Measurements from ENCODE around the gene NR1D2. TPM values are rescaled to one million over a fixed set of nuclear protein-coding genes. Genes with fewer than 3 reads are reported as not detected.

Gene NR1D2
- total RNA-seq, 1 experiment from 2014 or later: 24.0 TPM

DNA sequence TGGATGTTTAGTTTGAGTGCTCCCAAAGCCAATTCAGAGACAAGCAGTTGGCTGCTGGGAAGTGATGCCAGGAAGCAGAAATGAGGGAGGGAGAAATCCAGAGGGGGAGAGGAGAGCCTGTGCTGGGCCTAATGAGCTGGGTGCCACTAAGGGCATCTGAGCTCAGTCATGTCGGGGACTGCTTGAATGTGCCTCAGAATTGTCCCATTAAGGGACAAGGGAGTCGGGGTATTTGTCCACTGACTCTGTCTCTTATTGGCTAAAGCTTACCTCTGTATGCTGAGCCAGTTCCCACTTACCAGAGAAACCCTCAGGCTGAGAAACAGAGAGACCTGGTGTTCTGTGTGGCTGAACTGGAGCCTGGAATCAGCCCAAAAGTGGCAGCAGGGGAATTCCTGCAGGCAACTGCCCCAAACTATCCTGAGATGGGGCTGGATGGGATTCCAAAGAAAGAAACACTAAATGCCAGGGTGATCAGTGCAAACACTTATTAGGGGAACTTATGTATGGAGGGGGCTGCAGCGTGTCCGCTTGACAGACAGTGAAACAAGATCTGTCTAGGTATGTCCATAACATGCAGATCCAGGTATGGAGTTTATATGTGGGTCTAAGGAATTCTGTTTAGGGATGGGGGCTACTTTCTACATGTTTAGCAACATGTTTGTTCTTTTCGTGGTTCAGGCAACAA lies 48.6 kb downstream of the NR1D2 start:
- H3K56ac ChIP-seq (ENCODE audit: insufficient read length, low read depth, low read length): no peak overlapping the region
- TF ChIP-seq, protein P1, sequence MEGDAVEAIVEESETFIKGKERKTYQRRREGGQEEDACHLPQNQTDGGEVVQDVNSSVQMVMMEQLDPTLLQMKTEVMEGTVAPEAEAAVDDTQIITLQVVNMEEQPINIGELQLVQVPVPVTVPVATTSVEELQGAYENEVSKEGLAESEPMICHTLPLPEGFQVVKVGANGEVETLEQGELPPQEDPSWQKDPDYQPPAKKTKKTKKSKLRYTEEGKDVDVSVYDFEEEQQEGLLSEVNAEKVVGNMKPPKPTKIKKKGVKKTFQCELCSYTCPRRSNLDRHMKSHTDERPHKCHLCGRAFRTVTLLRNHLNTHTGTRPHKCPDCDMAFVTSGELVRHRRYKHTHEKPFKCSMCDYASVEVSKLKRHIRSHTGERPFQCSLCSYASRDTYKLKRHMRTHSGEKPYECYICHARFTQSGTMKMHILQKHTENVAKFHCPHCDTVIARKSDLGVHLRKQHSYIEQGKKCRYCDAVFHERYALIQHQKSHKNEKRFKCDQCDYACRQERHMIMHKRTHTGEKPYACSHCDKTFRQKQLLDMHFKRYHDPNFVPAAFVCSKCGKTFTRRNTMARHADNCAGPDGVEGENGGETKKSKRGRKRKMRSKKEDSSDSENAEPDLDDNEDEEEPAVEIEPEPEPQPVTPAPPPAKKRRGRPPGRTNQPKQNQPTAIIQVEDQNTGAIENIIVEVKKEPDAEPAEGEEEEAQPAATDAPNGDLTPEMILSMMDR (conservative IDR thresholded peaks at IDR 0.05): no peak
- no peak overlapping the region for H3K18ac ChIP-seq (ENCODE audit: insufficient read length, low read depth, low read length)
- no CpG with 5 or more reads among the region's 5 CpGs for WGBS (ENCODE audit: extremely low coverage, insufficient read length, low lambda C conversion rate)
- H4K5ac ChIP-seq (ENCODE audit: insufficient read length, low read depth, low read length): no peak overlapping the region
- H3K4me2 ChIP-seq (ENCODE audit: insufficient read depth, insufficient read length, low read length): no peak overlapping the region
- no peak overlapping the region for H2BK120ac ChIP-seq (ENCODE audit: low read depth, low read length, poor library complexity, severe bottlenecking)
- H2BK5ac ChIP-seq (ENCODE audit: insufficient read length, low read length): no peak overlapping the region
- no peak overlapping the region for H2BK20ac ChIP-seq (ENCODE audit: low read depth, low read length, poor library complexity, severe bottlenecking)
- H2AK5ac ChIP-seq (ENCODE audit: insufficient read length, low read length): no peak overlapping the region
- H3K9me3 ChIP-seq (ENCODE audit: control insufficient read depth, low read depth, low read length): no peaks in the 10 kb centered on the region
- H3K23ac ChIP-seq (ENCODE audit: insufficient read length, low read depth, low read length): no peak overlapping the region
- Mint-ChIP-seq H3K4me3 (no peak overlapping the region), H3K27me3 (ENCODE audit: low read depth) (no peaks in the 10 kb centered on the region), H3K9me3 (no peaks in the 10 kb centered on the region), H3K4me1 (peaks cover 7% of the 10 kb centered on the region in 2 experiments; a peak in 3 of 4 replicates), H3K27ac (no peak overlapping the region), H3K36me3 (ENCODE audit: insufficient read depth in 1 of 3, low read depth in 3 of 3) (no peaks in the 10 kb centered on the region)
- no peak overlapping the region for H3K9ac ChIP-seq (ENCODE audit: extremely low read depth, insufficient read length, low read length)
- H3K27ac ChIP-seq (ENCODE audit: insufficient read length, low read depth, low read length): no peak overlapping the region
- no peak overlapping the region for H3K14ac ChIP-seq (ENCODE audit: insufficient read depth, low read length)
- H3K79me2 ChIP-seq (ENCODE audit: insufficient read depth, low read length): no peaks in the 10 kb centered on the region
- no peak overlapping the region for H4K91ac ChIP-seq (ENCODE audit: insufficient read length, low read depth, low read length)
- H2BK15ac ChIP-seq (ENCODE audit: low read depth, low read length): no peak overlapping the region
- H3K27me3 ChIP-seq (ENCODE audit: insufficient read depth, low read length): no peaks in the 10 kb centered on the region
- no peak overlapping the region for H3T11ph ChIP-seq (ENCODE audit: low read length)
- no peak overlapping the region for H4K8ac ChIP-seq (replicated peaks; ENCODE audit: insufficient read length, low read depth, low read length)
- H3K4me1 ChIP-seq (ENCODE audit: insufficient read depth, low read length): no peaks in the 10 kb centered on the region; the same call in 1 of the 2 replicates
- no peak for DNase-seq
- H2BK12ac ChIP-seq (ENCODE audit: insufficient read length, low read depth, low read length): no peak overlapping the region
- H2AFZ ChIP-seq (ENCODE audit: low read length): no peak overlapping the region
- H3K79me1 ChIP-seq (ENCODE audit: insufficient read depth, low read depth, low read length, poor library complexity, severe bottlenecking): no peaks in the 10 kb centered on the region
- no peak overlapping the region for H3K4ac ChIP-seq (ENCODE audit: low read depth, low read length)
- no peaks in the 10 kb centered on the region for H3K23me2 ChIP-seq (ENCODE audit: insufficient read length, low read depth, low read length, poor library complexity, severe bottlenecking)
- no peaks in the 10 kb centered on the region for H4K20me1 ChIP-seq (ENCODE audit: control insufficient read depth, insufficient read depth, insufficient read length)
